ENCODE measurements around the gene MANBA.
"Not testable (repeated sequence)": the region's sequence is repeated elsewhere in the genome, so short reads cannot be mapped to it uniquely, and the experiment has no call there.

MANBA gene

GRCh38 chr4:102718833-102719575 is 41.8 kb downstream of the MANBA start:
- DNase-seq, result not testable (repeated sequence)

- no peak for DNase-seq
Measured at GRCh38 chr4:102717448-102718092, 43.2 kb downstream of the MANBA start.

- no peak for DNase-seq
Measured at GRCh38 chr4:102715057-102715456, 45.7 kb downstream of the MANBA start.

GRCh38 chr4:102713774-102714173 is 47.0 kb downstream of the MANBA start:
- DNase-seq, result not testable (repeated sequence)

- no peak for DNase-seq
Measured at GRCh38 chr4:102713096-102713495, 47.7 kb downstream of the MANBA start.

GRCh38 chr4:102710986-102711385 is 49.8 kb downstream of the MANBA start:
- DNase-seq, result no peak

GRCh38 chr4:102709060-102709459 is 51.7 kb downstream of the MANBA start:
- DNase-seq, result not testable (repeated sequence)

- no peak for DNase-seq
Measured at GRCh38 chr4:102707150-102707549, 53.6 kb downstream of the MANBA start.

GRCh38 chr4:102705391-102705935 is 55.3 kb downstream of the MANBA start:
- no peak for DNase-seq

GRCh38 chr4:102696758-102697157 is 64.0 kb downstream of the MANBA start:
- no peak for DNase-seq

- no peak for DNase-seq
Measured at GRCh38 chr4:102694791-102695190, 66.0 kb downstream of the MANBA start.

- no peak for DNase-seq
Measured at GRCh38 chr4:102693861-102694260, 66.9 kb downstream of the MANBA start.

- DNase-seq, result no peak
Measured at GRCh38 chr4:102693262-102693850, 67.4 kb downstream of the MANBA start.

- DNase-seq, result no peak
Measured at GRCh38 chr4:102692474-102692873, 68.3 kb downstream of the MANBA start.

- DNase-seq, result no peak
Measured at GRCh38 chr4:102687982-102688433, 72.8 kb downstream of the MANBA start.

GRCh38 chr4:102687373-102687981 is 73.3 kb downstream of the MANBA start:
- no peak for DNase-seq

- DNase-seq, result no peak
Measured at GRCh38 chr4:102685768-102686167, 75.0 kb downstream of the MANBA start.

- no peak for DNase-seq
Measured at GRCh38 chr4:102684610-102685052, 76.1 kb downstream of the MANBA start.

GRCh38 chr4:102683881-102684609 is 76.7 kb downstream of the MANBA start:
- DNase-seq, result no peak

- no peak for DNase-seq
Measured at GRCh38 chr4:102678695-102679335, 82.0 kb downstream of the MANBA start.

GRCh38 chr4:102678107-102678506 is 82.7 kb downstream of the MANBA start:
- DNase-seq, result peak; percentile 24

GRCh38 chr4:102675141-102675540 is 85.6 kb downstream of the MANBA start:
- DNase-seq, result no peak

Measured in COR-L47 (cell line).